SH-SY5Y (cell line): Measurements from ENCODE around the gene COL10A1.

Experiments used
- GATA2 ChIP-seq: IDR thresholded peaks from 2 replicates; pipeline ENCODE4 v1.6.1; 2011; ENCODE audit warnings: mild to moderate bottlenecking, low read depth, low read length
- GATA3 ChIP-seq: IDR thresholded peaks from 2 replicates; pipeline ENCODE4 v1.6.1; 2011; ENCODE audit warnings: low read depth, mild to moderate bottlenecking, low read length, moderate library complexity

DNA sequence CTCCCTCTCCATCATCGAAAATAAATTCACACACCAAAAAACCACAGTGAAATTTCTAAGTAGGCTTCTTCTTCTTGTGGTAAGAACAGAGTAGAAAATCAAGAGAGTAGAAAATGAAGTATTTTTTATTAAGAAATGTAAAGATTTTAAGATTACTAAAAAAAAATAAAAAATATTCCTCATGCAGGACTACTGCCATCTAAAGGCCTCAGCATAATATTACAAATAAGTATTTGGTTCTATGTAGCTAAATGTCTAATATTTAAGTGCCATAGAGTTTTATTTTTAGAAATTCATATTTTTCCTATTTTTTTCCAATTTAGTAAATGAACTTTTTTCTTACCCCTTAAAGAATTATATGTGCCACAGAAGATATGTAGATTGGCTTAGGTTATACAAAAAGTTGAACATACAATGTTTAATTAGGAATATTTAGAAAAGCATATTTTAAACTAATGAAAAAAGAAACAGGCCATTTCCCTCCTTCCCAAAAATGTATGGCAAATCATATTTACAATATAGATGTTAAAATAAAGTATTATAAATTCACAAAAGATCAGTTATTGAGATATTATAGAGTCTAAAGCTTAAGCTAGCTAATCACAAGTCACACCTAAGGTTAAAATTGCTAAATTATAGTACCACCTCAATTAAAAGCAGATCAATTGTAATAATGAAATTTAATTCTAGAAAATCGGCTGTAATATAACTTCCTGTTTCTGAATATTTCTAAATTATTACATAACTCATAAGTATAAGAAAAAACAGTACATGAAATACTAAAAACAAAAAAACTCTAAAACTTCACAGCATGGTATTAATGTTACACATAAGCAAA, 28.7 kb downstream of the COL10A1 start:
- no peak for TF ChIP-seq GATA3
- TF ChIP-seq GATA2, result no peak
